Memory B cell (primary cell): Measurements from ENCODE around the gene ZDBF2.
A peak's percentile ranks its signal among the peaks of the same experiment; 100 is the strongest.
"Not testable (repeated sequence)": the region's sequence is repeated elsewhere in the genome, so short reads cannot be mapped to it uniquely, and the experiment has no call there.

ENCODE experiments used
- ATAC-seq: fragments of 150-1000 bp; cut with Tn5 transposase; 2 replicates; pipeline ENCODE4 v1.10.0; 2021; ENCODE audit warnings: low read depth, mild to moderate bottlenecking, moderate library complexity
- DNase-seq, 2 donors: peaks; one replicate each; pipeline ENCODE4 v3.0.0; 2022; ENCODE audit warnings: low spot score in 2 of 2
- H3K27ac Mint-ChIP-seq: one replicate; pipeline ENCODE4 v1.8.0; 2022; ENCODE audit warnings: mild to moderate bottlenecking, moderate library complexity, mixed read lengths
- H3K27me3 Mint-ChIP-seq: one replicate; pipeline ENCODE4 v1.8.0; 2022; ENCODE audit warnings: mixed read lengths
- H3K36me3 Mint-ChIP-seq: one replicate; pipeline ENCODE4 v1.8.0; 2022; ENCODE audit warnings: mild to moderate bottlenecking, mixed read lengths
- H3K4me1 Mint-ChIP-seq: one replicate; pipeline ENCODE4 v1.8.0; 2022; ENCODE audit warnings: mixed read lengths
- H3K4me3 Mint-ChIP-seq: one replicate; pipeline ENCODE4 v1.8.0; 2022; ENCODE audit warnings: mild to moderate bottlenecking, moderate library complexity, mixed read lengths
- H3K9me3 Mint-ChIP-seq: one replicate; pipeline ENCODE4 v1.8.0; 2022; ENCODE audit warnings: mixed read lengths

Gene ZDBF2

DNA sequence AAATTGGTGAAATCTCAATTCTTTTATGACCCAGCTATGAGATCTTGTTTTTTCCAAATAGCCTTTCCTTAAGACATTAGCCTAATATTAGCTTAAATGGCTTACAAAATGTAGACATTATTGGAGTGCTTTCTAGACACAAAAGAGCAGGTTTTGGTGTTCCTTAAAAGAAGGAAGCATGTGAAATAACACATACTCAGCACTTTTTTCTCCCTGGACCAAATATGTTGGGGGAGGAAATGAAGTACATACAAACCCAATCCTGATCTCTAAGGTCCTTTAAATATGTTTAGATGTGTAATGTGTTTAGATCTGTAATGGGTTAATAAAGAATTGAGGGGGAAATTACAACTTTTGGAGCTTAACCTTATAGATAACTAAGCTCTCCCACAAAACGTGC, 3.4 kb upstream of the ZDBF2 start:
- H3K4me3 Mint-ChIP-seq = no peak overlapping the region
- no peak for DNase-seq
- H3K27ac Mint-ChIP-seq = no peak overlapping the region
- ATAC-seq = no peak
- H3K9me3 Mint-ChIP-seq = no peaks in the 10 kb centered on the region
- no peaks in the 10 kb centered on the region for H3K36me3 Mint-ChIP-seq
- peaks cover 11% of the 10 kb centered on the region for H3K27me3 Mint-ChIP-seq
- H3K4me1 Mint-ChIP-seq = peaks cover 10% of the 10 kb centered on the region

- H3K27ac Mint-ChIP-seq = peak overlapping the region; percentile 91
- peaks cover 11% of the 10 kb centered on the region for H3K4me1 Mint-ChIP-seq
- ATAC-seq (peak; percentile 6), DNase-seq (no peak)
- H3K27me3 Mint-ChIP-seq = peaks cover 9% of the 10 kb centered on the region
- no peaks in the 10 kb centered on the region for H3K9me3 Mint-ChIP-seq
- H3K36me3 Mint-ChIP-seq = no peaks in the 10 kb centered on the region
- H3K4me3 Mint-ChIP-seq = peak overlapping the region; percentile 90
Measured at GRCh38 chr2:206273905-206274304, 558 bp upstream of the ZDBF2 start.

DNA sequence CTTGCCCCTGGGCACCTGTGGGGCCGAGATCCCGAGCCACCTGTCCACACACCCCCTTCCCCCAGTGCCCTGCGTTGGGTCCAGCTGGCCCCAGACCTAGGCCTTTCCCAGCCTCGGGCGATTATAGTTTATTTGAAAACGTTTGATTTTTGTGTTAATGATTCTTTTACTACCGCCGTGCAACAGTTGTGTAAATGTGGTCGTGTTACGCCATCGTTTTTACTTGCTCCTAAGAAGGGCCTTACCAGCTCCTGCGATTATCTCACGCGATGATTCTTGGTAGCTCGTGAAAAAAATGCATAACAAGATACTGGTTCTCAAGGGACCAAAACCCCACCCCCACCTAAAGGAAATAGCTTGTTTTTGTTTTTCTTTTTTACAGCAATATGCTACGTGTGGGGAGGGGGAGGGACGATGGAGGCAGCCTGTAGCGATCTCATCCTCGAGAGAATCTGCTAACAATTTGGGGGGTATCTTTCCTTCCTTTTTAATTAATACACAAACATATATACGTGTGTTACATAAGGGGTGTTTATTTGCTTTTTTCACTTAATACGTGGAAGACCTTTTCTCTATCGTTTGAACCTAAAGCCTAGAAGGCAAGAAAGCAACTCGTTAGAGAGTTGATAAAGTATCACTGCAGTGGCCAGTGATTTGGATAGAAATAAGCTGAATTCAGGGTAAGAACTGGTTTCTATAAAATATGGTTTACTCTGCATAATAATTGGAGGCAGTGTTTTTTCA, 1.0 kb downstream of the ZDBF2 start:
- ATAC-seq = peak; percentile 22
- no peak for DNase-seq
- Mint-ChIP-seq H3K27ac (peak overlapping the region; percentile 84), H3K4me3 (peak overlapping the region; percentile 86), H3K27me3 (peaks cover 8% of the 10 kb centered on the region), H3K36me3 (no peaks in the 10 kb centered on the region), H3K4me1 (peaks cover 11% of the 10 kb centered on the region), H3K9me3 (no peaks in the 10 kb centered on the region)

DNA sequence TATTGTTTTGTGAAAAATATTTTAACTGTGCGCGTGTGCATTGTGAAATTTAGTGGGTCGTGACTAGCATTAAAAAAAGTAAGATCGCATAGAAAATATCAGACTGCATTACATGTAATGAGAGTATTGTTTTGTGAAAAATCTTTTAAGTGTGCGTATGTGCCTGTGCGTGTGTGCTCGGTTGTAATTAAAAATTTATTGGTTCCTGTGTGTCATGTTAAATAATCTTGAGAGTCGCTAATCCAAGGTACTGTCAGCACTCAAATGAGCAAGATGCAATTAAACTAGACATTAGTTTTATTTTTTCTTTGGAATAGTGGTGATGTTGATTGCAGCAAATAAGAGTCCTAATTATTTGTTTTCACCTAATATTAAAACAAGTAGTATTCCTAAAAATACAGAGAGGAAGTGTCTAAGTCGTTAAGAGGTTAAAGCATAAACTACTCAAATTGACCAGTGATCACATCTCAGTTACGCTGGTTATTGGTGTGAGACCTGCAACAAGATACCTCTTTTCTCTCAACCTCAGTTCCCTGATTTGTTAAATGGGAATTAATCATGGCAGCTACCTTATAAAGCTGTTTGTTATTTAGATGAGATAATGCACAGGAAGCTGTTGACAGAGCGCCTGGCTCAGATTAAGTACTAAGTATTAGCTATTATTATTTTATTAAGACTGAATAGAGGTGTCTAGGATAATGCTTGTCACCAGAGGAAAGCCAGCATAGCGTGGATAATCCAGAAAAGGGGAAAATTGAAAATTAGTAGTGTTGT, 1.9 kb downstream of the ZDBF2 start:
- Mint-ChIP-seq H3K27ac (peak overlapping the region; percentile 84), H3K4me1 (peaks cover 11% of the 10 kb centered on the region), H3K9me3 (no peaks in the 10 kb centered on the region), H3K27me3 (peaks cover 8% of the 10 kb centered on the region), H3K36me3 (no peaks in the 10 kb centered on the region), H3K4me3 (no peak overlapping the region)
- DNase-seq (no peak), ATAC-seq (no peak)

- Mint-ChIP-seq H3K4me1 (peaks cover 11% of the 10 kb centered on the region), H3K4me3 (no peak overlapping the region), H3K27me3 (peaks cover 12% of the 10 kb centered on the region), H3K9me3 (no peaks in the 10 kb centered on the region), H3K27ac (no peak overlapping the region), H3K36me3 (peaks cover 6% of the 10 kb centered on the region)
- no peak for ATAC-seq
- no peak for DNase-seq
Measured at GRCh38 chr2:206277503-206277902, 3.0 kb downstream of the ZDBF2 start.

DNA sequence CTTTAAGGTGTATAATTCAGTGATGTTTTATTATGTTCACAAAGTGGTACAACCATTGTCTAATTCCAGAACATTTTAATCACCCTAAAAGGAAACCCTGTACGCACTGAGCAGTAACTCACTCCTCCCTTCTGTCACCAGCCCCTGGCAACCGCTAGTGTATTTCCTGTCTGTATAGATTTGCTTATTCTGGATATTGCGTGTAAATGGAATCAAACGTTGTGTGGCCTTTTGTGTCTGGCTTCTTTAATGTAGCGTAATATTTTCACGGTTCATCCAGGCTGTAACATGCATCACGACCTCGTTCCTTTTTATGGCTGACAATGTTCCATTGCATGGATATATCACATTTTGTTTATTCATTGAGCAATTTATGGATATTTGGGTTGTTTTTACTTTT, 8.3 kb downstream of the ZDBF2 start:
- ATAC-seq (no peak), DNase-seq (no peak)
- no peak overlapping the region for H3K27ac Mint-ChIP-seq
- H3K9me3 Mint-ChIP-seq = peaks cover 17% of the 10 kb centered on the region
- no peak overlapping the region for H3K4me3 Mint-ChIP-seq
- peaks cover 2% of the 10 kb centered on the region for H3K4me1 Mint-ChIP-seq
- peaks cover 13% of the 10 kb centered on the region for H3K27me3 Mint-ChIP-seq
- peaks cover 29% of the 10 kb centered on the region for H3K36me3 Mint-ChIP-seq

- peaks cover 14% of the 10 kb centered on the region for H3K27me3 Mint-ChIP-seq
- peaks cover 2% of the 10 kb centered on the region for H3K4me1 Mint-ChIP-seq
- ATAC-seq (no peak), DNase-seq (no peak)
- peaks cover 18% of the 10 kb centered on the region for H3K9me3 Mint-ChIP-seq
- no peak overlapping the region for H3K4me3 Mint-ChIP-seq
- peaks cover 44% of the 10 kb centered on the region for H3K36me3 Mint-ChIP-seq
- H3K27ac Mint-ChIP-seq = no peak overlapping the region
Measured at GRCh38 chr2:206287197-206287596, 12.7 kb downstream of the ZDBF2 start.

DNA sequence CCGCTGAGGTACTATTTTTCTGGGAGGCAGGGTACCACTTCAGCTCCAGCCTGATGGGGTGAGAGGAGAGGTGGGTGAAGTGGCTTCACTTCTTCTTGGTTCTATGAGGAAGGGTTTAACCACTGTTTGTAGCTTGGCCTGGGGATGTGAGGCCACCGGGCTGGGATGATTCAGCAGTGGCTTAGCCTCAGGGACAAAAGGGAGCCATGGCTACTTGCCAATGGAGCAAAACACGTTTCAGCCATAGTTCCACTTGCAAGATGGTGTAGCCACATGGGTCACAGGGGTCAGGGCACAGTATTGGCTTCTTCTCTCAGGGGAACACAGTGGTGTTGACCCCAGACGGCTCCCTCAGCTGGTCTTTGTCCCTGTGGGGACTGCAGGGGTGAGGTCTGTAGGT, 14.9 kb downstream of the ZDBF2 start:
- peaks cover 38% of the 10 kb centered on the region for H3K36me3 Mint-ChIP-seq
- peaks cover 6% of the 10 kb centered on the region for H3K4me1 Mint-ChIP-seq
- no peak overlapping the region for H3K27ac Mint-ChIP-seq
- H3K27me3 Mint-ChIP-seq = peaks cover 8% of the 10 kb centered on the region
- peaks cover 12% of the 10 kb centered on the region for H3K9me3 Mint-ChIP-seq
- DNase-seq (no peak), ATAC-seq (no peak)
- no peak overlapping the region for H3K4me3 Mint-ChIP-seq

DNA sequence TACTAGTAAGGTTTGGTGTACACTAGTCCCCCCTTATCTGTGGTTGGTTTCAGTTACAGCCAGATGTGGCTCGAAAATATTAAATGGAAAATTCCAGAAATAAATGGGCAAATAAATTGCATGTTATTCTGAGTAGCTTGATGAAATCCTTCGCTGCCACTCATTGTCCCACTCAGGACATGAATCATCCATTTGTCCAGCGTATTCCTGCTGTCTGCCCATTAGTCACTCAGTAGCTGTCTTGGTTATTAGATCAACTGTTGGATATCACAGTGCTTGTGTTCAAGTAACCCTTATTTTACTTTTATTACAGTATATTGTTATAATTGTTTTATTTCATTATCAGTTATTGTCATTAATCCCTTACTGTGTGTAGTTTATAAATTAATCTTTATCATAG, 21.7 kb downstream of the ZDBF2 start:
- peaks cover 10% of the 10 kb centered on the region for H3K36me3 Mint-ChIP-seq
- no peaks in the 10 kb centered on the region for H3K9me3 Mint-ChIP-seq
- ATAC-seq = no peak
- DNase-seq = no peak
- H3K4me3 Mint-ChIP-seq = no peak overlapping the region
- H3K27ac Mint-ChIP-seq = no peak overlapping the region
- H3K27me3 Mint-ChIP-seq = peaks cover 3% of the 10 kb centered on the region
- H3K4me1 Mint-ChIP-seq = peaks cover 3% of the 10 kb centered on the region

GRCh38 chr2:206299608-206300007, 25.1 kb downstream of the ZDBF2 start:
- H3K36me3 Mint-ChIP-seq, H3K27ac Mint-ChIP-seq: not testable (repeated sequence)

GRCh38 chr2:206305523-206306245, 31.2 kb downstream of the ZDBF2 start:
- no peak for DNase-seq
- Mint-ChIP-seq H3K36me3 (peaks cover 2% of the 10 kb centered on the region), H3K9me3 (no peaks in the 10 kb centered on the region), H3K27ac (no peak overlapping the region), H3K27me3 (no peaks in the 10 kb centered on the region), H3K4me3 (no peak overlapping the region), H3K4me1 (peaks cover 3% of the 10 kb centered on the region)
- ATAC-seq = no peak

More at GRCh38 chr2:206299608-206300007, 25.1 kb downstream of the ZDBF2 start:
- not testable (repeated sequence) for H3K9me3 Mint-ChIP-seq, H3K4me3 Mint-ChIP-seq, DNase-seq, H3K27me3 Mint-ChIP-seq, H3K4me1 Mint-ChIP-seq, ATAC-seq

- H3K36me3 Mint-ChIP-seq = no peaks in the 10 kb centered on the region
- ATAC-seq (no peak), DNase-seq (no peak)
- H3K4me1 Mint-ChIP-seq = peaks cover 3% of the 10 kb centered on the region
- H3K27ac Mint-ChIP-seq = no peak overlapping the region
- no peaks in the 10 kb centered on the region for H3K27me3 Mint-ChIP-seq
- H3K9me3 Mint-ChIP-seq = no peaks in the 10 kb centered on the region
- no peak overlapping the region for H3K4me3 Mint-ChIP-seq
Measured at GRCh38 chr2:206311026-206311425, 36.6 kb downstream of the ZDBF2 start.

DNA sequence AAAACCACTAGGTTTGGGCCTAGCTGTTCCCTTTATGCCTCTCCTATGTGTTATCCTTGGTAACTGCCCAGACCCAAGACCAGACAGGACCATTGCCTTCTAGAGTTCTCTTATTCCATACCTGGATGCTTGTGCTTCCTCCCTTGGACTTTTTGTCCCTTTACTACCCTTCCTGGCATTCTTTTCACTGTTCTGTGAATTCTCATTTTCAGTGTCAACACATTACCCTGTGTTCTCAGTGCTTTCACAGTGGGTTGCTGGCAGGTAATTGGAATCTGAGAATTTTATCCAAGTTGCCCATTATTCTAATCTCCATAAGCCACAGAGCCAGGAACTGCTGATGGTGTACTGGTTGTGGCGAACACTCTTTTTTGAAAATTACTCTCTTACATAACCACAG, 41.7 kb downstream of the ZDBF2 start:
- no peaks in the 10 kb centered on the region for H3K4me1 Mint-ChIP-seq
- no peak overlapping the region for H3K27ac Mint-ChIP-seq
- no peak overlapping the region for H3K4me3 Mint-ChIP-seq
- H3K27me3 Mint-ChIP-seq = peaks cover 1% of the 10 kb centered on the region
- H3K36me3 Mint-ChIP-seq = no peaks in the 10 kb centered on the region
- DNase-seq (no peak), ATAC-seq (no peak)
- H3K9me3 Mint-ChIP-seq = peaks cover 6% of the 10 kb centered on the region

DNA sequence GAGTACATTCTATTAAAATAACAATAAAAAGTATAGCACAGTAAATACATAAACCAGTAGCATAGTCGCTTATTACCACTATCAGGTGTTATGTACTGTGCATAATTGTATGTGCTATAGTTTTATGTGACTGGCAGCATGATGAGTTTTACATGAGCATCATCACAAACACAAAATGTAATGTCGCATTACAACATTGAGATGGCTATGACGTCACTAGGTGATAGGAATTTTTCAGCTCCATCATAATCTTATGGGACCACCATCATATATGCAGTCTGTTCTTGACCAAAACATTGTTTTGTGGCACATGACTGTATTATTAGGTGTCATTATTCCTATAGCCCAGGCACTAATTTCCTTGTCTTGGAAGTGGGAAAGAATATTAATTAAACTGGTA, 48.6 kb downstream of the ZDBF2 start:
- H3K4me3 Mint-ChIP-seq = no peak overlapping the region
- H3K27ac Mint-ChIP-seq = no peak overlapping the region
- no peak for DNase-seq
- H3K27me3 Mint-ChIP-seq = peaks cover 4% of the 10 kb centered on the region
- no peaks in the 10 kb centered on the region for H3K36me3 Mint-ChIP-seq
- H3K4me1 Mint-ChIP-seq = no peaks in the 10 kb centered on the region
- H3K9me3 Mint-ChIP-seq = peaks cover 8% of the 10 kb centered on the region
- ATAC-seq = no peak
